Transverse colon (tissue), 4 donors: ENCODE measurements around the gene CAMTA1. TPM values are rescaled to one million over a fixed set of nuclear protein-coding genes. Genes with fewer than 3 reads are reported as not detected.

Experiments used
- DNase-seq: peaks from one replicate; pipeline ENCODE4 v3.0.0-alpha.2; 2019
- H3K27ac ChIP-seq, 4 donors: fragments of 200-600 bp; sonication (generic); 2 replicates each; pipeline ENCODE4 v1.5.1; 2016 to 2018; ENCODE audit warnings: inconsistent platforms in 4 of 4
- H3K27me3 ChIP-seq: fragments of 200-600 bp; sonication (generic); 2 replicates; pipeline ENCODE4 v1.5.1; 2017; ENCODE audit warnings: inconsistent platforms
- H3K36me3 ChIP-seq, 4 donors: fragments of 200-600 bp; sonication (generic); 2 replicates each; pipeline ENCODE4 v1.5.1; 2017 to 2019; ENCODE audit warnings: inconsistent platforms in 4 of 4
- H3K4me1 ChIP-seq, 4 donors: fragments of 200-600 bp; sonication (generic); 2 replicates each; pipeline ENCODE4 v1.5.1; 2017 to 2020; ENCODE audit warnings: inconsistent platforms in 4 of 4
- H3K4me3 ChIP-seq, 4 donors: fragments of 200-600 bp; sonication (generic); 1 replicate in 1 of 4; 2 replicates in 3 of 4; pipeline versions ENCODE4 v1.5.1 to v1.6.1; 2017 to 2019; ENCODE audit warnings: inconsistent platforms in 4 of 4
- H3K9me3 ChIP-seq, 2 donors: fragments of 200-600 bp; sonication (generic); 2 replicates each; pipeline ENCODE4 v1.5.1; 2017 to 2019; ENCODE audit warnings: inconsistent platforms in 2 of 2
- CTCF ChIP-seq, 5 experiments: fragments of 200-600 bp in 3 of 5; fragments of 450-650 bp in 2 of 5; sonication (generic) in 3 of 5; IDR thresholded peaks; 1 replicate in 2 of 5; 2 replicates in 3 of 5; pipeline ENCODE4 v1.5.1; 2016 to 2017; ENCODE audit warnings: antibody characterized with exemption in 5 of 5, inconsistent platforms in 3 of 5, mild to moderate bottlenecking in 2 of 5, moderate library complexity in 1 of 5
- EP300 ChIP-seq: sonication (generic); formaldehyde crosslinking; IDR thresholded peaks from one replicate; pipeline ENCODE4 v1.6.1; 2017; ENCODE audit warnings: antibody characterized with exemption, low read depth
- POLR2A ChIP-seq: fragments of 450-650 bp; IDR thresholded peaks from one replicate; pipeline ENCODE4 v1.6.1; 2016; ENCODE audit warnings: antibody characterized with exemption, mild to moderate bottlenecking, moderate library complexity
- POLR2AphosphoS5 ChIP-seq, 3 donors: sonication (generic); formaldehyde crosslinking; IDR thresholded peaks; one replicate each; pipeline ENCODE4 v1.6.1; 2016; ENCODE audit warnings: antibody characterized with exemption in 3 of 3
- WGBS, 2 donors: methylation state at CpG; one replicate each; pipeline ENCODE4 v1.1.5; 2018; ENCODE audit warnings: low coverage in 1 of 2; 5-methylcytosine and 5-hydroxymethylcytosine counted together
- in situ Hi-C, 4 donors: fragments of 200-750 bp; cut with MboI; loops; one replicate each; pipeline versions ENCODE4 v1.15.0 to v1.15.1; 2017; ENCODE audit warnings: low sequenced_read_pairs in 3 of 4, low pct_ligation_motif_present in 1 of 4, low pct_unique_long_range_greater_than_20kb in 1 of 4
- intact Hi-C: fragments of 100-400 bp; cut with DNase I; formaldehyde crosslinking; loops from one replicate; pipeline ENCODE4 v1.15.1; 2023; ENCODE audit warnings: low total_unique reads
- total RNA-seq, 4 donors: library from RNA; depleted of rRNA; stranded (reverse); fragments of >200 nt; gene quantifications; one replicate each; pipeline ENCODE4 v1.1.0, GENCODE V29; 2016

Gene CAMTA1
- total RNA-seq, 4 donors from 2014 or later = 93.8 to 268 (median 130) TPM

DNA sequence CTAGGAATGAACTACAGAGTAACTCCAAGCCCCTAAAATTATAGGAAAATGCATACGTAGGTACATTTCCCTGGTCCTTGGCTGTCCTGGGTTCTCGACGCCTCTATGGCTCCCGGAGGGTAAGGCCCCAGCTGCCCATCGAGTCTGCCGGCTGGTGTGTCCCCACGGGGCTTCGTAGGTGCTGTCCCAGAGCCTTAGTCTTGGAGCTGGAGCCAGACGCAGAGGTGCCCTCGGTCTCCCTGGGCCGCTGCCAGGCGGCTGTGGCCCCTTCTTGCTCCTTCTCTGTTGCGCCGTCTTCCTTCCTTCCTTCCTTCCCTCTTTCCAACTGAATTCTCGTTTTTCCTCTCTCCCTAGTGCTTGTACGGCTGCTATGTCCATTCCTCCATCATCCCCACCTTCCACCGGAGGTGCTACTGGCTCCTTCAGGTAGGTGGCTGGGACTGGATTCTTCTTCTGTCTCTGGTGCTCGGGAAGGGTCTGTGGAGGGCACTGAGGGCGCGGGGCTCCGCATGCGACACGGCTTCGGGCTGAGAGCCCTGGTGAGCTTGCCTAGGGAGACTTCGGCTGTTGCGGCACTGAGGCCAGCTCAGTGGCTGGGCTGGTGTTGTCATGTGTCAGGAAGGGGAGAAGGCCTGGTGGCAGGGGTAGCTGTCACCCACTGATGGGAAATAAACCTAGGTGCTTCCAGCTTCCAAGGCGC lies 682.4 kb downstream of the CAMTA1 start:
- H3K9me3 ChIP-seq = no peaks in the 10 kb centered on the region
- TF ChIP-seq EP300 = no peak
- no peak for TF ChIP-seq POLR2A
- TF ChIP-seq POLR2AphosphoS5 (IDR thresholded peaks at IDR 0.05) = no peak
- no peak for TF ChIP-seq CTCF (IDR thresholded peaks at IDR 0.05)
- DNase-seq = no peak
- in situ Hi-C loops (no loop called here), intact Hi-C loops (no loop called here)
- no peak overlapping the region for H3K4me3 ChIP-seq
- H3K36me3 ChIP-seq = no peaks in the 10 kb centered on the region
- WGBS, 2 donors = 87 to 93% methylated on average over 10 to 27 of the region's 27 CpGs
- peaks cover 4 to 15% (median 8%) of the 10 kb centered on the region in 4 donors for H3K4me1 ChIP-seq
- H3K27ac ChIP-seq = no peak overlapping the region
- no peaks in the 10 kb centered on the region for H3K27me3 ChIP-seq

DNA sequence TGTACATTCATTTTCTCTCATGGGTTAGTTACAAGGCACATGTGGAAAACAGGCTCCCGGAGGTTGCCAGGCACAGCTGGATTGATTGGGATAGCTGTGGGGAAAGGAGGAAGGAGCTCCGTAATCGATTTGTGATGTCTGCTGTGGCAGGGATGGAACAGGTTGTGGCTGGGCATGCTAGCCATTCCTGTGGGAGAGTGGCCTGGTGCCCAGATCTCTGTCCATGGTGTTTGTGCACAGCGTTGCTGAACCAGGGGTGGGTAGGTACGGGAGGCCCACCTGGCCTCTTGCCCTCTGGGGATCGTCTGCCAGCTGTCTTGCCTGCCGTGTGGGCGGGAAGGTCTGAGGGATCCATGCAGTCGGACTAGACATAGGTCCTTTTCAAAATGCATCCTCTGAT lies 683.0 kb downstream of the CAMTA1 start:
- H3K36me3 ChIP-seq = no peaks in the 10 kb centered on the region
- H3K4me3 ChIP-seq = no peak overlapping the region
- DNase-seq = no peak
- H3K4me1 ChIP-seq = peaks cover 4 to 15% (median 8%) of the 10 kb centered on the region in 4 donors
- H3K27ac ChIP-seq = no peak overlapping the region
- TF ChIP-seq POLR2AphosphoS5 (IDR thresholded peaks at IDR 0.05) = no peak
- no peak for TF ChIP-seq POLR2A
- no peak for TF ChIP-seq CTCF (IDR thresholded peaks at IDR 0.05)
- TF ChIP-seq EP300 = no peak
- in situ Hi-C loops = no loop called here
- no peaks in the 10 kb centered on the region for H3K27me3 ChIP-seq
- intact Hi-C loops = no loop called here
- WGBS, 2 donors = 77% methylated on average over 9 of the region's 9 CpGs; no CpG with 5 or more reads in 1 of the 2 donors
- H3K9me3 ChIP-seq = no peaks in the 10 kb centered on the region

DNA sequence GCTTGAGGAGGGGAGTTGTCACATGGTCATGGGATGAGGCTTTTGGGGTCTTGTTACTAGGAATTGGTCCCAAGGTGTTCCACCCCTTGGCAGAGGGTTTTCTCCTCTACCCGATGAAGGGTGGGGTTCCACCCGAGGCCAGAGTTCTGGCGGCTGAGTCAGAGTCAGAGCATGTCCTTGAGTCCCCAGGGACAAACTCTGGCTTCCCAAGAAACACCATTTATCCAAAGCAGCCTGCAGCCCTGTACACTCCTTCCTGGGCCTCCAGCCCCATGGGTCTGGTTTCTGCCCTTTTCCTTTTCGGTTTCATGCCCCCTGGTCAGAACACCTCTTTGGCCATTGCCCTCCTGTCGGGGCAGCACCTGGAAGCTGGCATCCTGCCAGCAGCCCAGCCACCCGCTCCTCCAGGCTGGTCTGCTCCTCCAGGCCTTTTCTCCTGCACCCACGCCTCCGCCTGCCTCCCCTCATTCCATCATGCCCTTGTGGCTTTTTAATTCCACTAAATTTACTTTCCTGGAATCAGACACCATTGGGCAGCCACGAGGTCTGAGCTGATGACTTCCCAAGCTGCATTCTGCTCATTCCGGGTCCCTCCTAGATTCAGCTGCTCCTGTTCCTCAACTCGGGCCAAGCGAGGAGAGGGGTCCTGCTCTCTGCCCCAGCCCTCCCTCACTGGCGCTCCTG lies 684.1 kb downstream of the CAMTA1 start:
- Histone ChIP-seq H3K27ac (no peak overlapping the region), H3K9me3 (no peaks in the 10 kb centered on the region), H3K4me1 (peaks cover 4 to 15% (median 8%) of the 10 kb centered on the region in 4 donors), H3K27me3 (no peaks in the 10 kb centered on the region), H3K36me3 (no peaks in the 10 kb centered on the region), H3K4me3 (no peak overlapping the region)
- in situ Hi-C loops = no loop called here
- intact Hi-C loops = no loop called here
- WGBS, 2 donors = 63 to 69% methylated on average over 5 to 13 of the region's 13 CpGs
- no peak for TF ChIP-seq POLR2A
- DNase-seq = no peak

GRCh38 chr1:7470904-7471638 lies 685.8 kb downstream of the CAMTA1 start:
- intact Hi-C loops = no loop called here
- Histone ChIP-seq H3K27me3 (no peaks in the 10 kb centered on the region), H3K9me3 (no peaks in the 10 kb centered on the region), H3K4me1 (peaks cover 4 to 15% (median 8%) of the 10 kb centered on the region in 4 donors), H3K27ac (peak overlapping the region; percentile 29 to 67 (median 40)), H3K36me3 (no peaks in the 10 kb centered on the region), H3K4me3 (no peak overlapping the region)
- no peak for TF ChIP-seq EP300
- peak in 1 of 3 donors; percentile 4 for TF ChIP-seq POLR2AphosphoS5 (IDR thresholded peaks at IDR 0.05)
- TF ChIP-seq CTCF (IDR thresholded peaks at IDR 0.05) = no peak
- no peak for TF ChIP-seq POLR2A
- peak; percentile 59 for DNase-seq
- in situ Hi-C loops = no loop called here
- 43% methylated on average over 12 of the region's 12 CpGs; no CpG with 5 or more reads in 1 of the 2 donors for WGBS, 2 donors
